ENCODE measurements around the gene SAAL1.

Gene SAAL1

DNA sequence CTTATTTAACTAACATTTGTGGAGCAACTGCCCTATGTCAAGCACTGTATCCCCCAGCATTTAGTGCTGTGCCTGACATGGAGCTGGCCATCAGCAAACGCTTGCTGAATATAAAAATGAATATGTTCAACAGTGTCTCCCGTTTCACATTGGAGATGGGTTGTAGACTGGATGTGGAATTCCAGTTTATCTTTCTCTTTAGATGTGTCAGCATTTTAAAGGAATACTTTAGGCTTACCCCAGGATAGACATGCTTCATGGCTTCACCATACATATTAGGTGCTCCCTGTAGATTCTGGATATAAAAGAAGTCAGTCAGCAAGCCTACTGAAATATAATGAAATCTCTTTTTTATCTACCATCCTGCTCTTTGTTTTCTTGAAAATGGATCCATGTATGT lies 38.5 kb downstream of the SAAL1 start (continued):
- TF ChIP-seq SALL2 (tag by site-specific recombination; IDR thresholded peaks at IDR 0.05; ENCODE audit: borderline replicate concordance) (no peak), ZNF747 (tag by site-specific recombination; IDR thresholded peaks at IDR 0.05) (no peak)

DNA sequence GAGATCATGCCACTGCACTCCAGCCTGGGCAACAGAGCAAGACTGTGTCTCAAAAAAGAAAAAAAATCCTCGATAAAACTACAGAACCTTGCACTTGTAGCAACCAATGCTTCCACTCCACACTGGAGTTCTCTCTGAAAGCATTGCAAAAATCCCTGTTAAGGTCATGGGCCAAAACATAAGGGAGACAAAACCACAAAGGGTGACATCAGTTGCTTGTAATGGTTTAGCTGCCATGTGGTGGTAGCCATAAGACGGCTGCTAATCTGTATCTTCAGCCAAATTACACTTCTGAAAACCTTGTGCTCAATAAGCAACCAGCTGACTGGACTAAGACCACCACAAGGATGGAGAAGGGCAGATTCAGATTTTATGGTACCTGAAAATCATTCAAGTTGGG lies 39.3 kb downstream of the SAAL1 start:
- TF ChIP-seq ZNF37A (tag by site-specific recombination; IDR thresholded peaks at IDR 0.05), result no peak
- no peak for TF ChIP-seq ZNF658 (tag by site-specific recombination; IDR thresholded peaks at IDR 0.05)
- TF ChIP-seq ZSCAN23 (tag by site-specific recombination; IDR thresholded peaks at IDR 0.05), result no peak
- TF ChIP-seq SCRT2 (tag by site-specific recombination; IDR thresholded peaks at IDR 0.05), result no peak
- TF ChIP-seq OVOL3 (tag by site-specific recombination; IDR thresholded peaks at IDR 0.05), result no peak
- no peak for TF ChIP-seq ZNF324 (tag by site-specific recombination; IDR thresholded peaks at IDR 0.05)
- TF ChIP-seq, protein P1, sequence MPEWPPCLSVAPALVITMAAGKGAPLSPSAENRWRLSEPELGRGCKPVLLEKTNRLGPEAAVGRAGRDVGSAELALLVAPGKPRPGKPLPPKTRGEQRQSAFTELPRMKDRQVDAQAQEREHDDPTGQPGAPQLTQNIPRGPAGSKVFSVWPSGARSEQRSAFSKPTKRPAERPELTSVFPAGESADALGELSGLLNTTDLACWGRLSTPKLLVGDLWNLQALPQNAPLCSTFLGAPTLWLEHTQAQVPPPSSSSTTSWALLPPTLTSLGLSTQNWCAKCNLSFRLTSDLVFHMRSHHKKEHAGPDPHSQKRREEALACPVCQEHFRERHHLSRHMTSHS (tag by site-specific recombination; IDR thresholded peaks at IDR 0.05), result no peak
- TF ChIP-seq ZNF335 (tag by site-specific recombination; conservative IDR thresholded peaks at IDR 0.05), result no peak
- TF ChIP-seq ZNF701 (tag by site-specific recombination; IDR thresholded peaks at IDR 0.05), result no peak
- TF ChIP-seq, protein P2, sequence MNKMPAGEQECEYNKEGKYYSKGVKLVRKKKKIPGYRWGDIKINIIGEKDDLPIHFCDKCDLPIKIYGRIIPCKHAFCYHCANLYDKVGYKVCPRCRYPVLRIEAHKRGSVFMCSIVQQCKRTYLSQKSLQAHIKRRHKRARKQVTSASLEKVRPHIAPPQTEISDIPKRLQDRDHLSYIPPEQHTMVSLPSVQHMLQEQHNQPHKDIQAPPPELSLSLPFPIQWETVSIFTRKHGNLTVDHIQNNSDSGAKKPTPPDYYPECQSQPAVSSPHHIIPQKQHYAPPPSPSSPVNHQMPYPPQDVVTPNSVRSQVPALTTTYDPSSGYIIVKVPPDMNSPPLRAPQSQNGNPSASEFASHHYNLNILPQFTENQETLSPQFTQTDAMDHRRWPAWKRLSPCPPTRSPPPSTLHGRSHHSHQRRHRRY (tag by site-specific recombination; IDR thresholded peaks at IDR 0.05), result no peak
- TF ChIP-seq IKZF3 (tag by site-specific recombination; IDR thresholded peaks at IDR 0.05), result no peak
- no peak for TF ChIP-seq ZNF416 (tag by site-specific recombination; IDR thresholded peaks at IDR 0.05)
- TF ChIP-seq, protein P3, sequence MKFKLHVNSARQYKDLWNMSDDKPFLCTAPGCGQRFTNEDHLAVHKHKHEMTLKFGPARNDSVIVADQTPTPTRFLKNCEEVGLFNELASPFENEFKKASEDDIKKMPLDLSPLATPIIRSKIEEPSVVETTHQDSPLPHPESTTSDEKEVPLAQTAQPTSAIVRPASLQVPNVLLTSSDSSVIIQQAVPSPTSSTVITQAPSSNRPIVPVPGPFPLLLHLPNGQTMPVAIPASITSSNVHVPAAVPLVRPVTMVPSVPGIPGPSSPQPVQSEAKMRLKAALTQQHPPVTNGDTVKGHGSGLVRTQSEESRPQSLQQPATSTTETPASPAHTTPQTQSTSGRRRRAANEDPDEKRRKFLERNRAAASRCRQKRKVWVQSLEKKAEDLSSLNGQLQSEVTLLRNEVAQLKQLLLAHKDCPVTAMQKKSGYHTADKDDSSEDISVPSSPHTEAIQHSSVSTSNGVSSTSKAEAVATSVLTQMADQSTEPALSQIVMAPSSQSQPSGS (tag by site-specific recombination; IDR thresholded peaks at IDR 0.05; ENCODE audit: low read depth), result no peak
- TF ChIP-seq, protein P4, sequence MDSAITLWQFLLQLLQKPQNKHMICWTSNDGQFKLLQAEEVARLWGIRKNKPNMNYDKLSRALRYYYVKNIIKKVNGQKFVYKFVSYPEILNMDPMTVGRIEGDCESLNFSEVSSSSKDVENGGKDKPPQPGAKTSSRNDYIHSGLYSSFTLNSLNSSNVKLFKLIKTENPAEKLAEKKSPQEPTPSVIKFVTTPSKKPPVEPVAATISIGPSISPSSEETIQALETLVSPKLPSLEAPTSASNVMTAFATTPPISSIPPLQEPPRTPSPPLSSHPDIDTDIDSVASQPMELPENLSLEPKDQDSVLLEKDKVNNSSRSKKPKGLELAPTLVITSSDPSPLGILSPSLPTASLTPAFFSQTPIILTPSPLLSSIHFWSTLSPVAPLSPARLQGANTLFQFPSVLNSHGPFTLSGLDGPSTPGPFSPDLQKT (IDR thresholded peaks at IDR 0.05; ENCODE audit: borderline replicate concordance, low read depth, low read length), result no peak
- TF ChIP-seq ZNF140 (tag by site-specific recombination; IDR thresholded peaks at IDR 0.05), result no peak
- TF ChIP-seq ZFHX2 (tag by site-specific recombination; conservative IDR thresholded peaks at IDR 0.05), result no peak
- TF ChIP-seq HOXD13 (CRISPR knock-in tag; IDR thresholded peaks at IDR 0.05; ENCODE audit: borderline replicate concordance), result no peak
- TF ChIP-seq ZNF621 (tag by site-specific recombination; IDR thresholded peaks at IDR 0.05), result no peak
- TF ChIP-seq, protein P5, sequence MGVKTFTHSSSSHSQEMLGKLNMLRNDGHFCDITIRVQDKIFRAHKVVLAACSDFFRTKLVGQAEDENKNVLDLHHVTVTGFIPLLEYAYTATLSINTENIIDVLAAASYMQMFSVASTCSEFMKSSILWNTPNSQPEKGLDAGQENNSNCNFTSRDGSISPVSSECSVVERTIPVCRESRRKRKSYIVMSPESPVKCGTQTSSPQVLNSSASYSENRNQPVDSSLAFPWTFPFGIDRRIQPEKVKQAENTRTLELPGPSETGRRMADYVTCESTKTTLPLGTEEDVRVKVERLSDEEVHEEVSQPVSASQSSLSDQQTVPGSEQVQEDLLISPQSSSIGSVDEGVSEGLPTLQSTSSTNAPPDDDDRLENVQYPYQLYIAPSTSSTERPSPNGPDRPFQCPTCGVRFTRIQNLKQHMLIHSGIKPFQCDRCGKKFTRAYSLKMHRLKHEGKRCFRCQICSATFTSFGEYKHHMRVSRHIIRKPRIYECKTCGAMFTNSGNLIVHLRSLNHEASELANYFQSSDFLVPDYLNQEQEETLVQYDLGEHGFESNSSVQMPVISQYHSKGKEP (tag by site-specific recombination; IDR thresholded peaks at IDR 0.05), result no peak
- no peak for TF ChIP-seq ZNF155 (tag by site-specific recombination; IDR thresholded peaks at IDR 0.05)
- Histone ChIP-seq H3K36me3 (ENCODE audit: control insufficient read depth in 2 of 2, insufficient read depth in 1 of 2, low read length in 2 of 2) (no peaks in the 10 kb centered on the region), H3K4me1 (ENCODE audit: control insufficient read depth, insufficient read depth, low read length) (peaks cover 5% of the 10 kb centered on the region), H3K4me3 (ENCODE audit: low read depth, low read length) (no peak overlapping the region), H3K9me3 (ENCODE audit: control insufficient read depth, insufficient read depth, low read depth, low read length) (no peaks in the 10 kb centered on the region), H3K27ac (ENCODE audit: extremely low read depth, low read depth, low read length) (no peak overlapping the region)
- POLR2A ChIA-PET, result no interaction called here
- CTCF ChIA-PET, result no interaction called here
